ENCODE results near the gene BMAL2.

BMAL2 gene

GRCh38 chr12:27332714-27333402 lies at the start of gene BMAL2:
Gene BMAL2 (plus strand): TSS chr12:27332836. CDS start chr12:27333073, 237 bp downstream.
- in situ Hi-C loops (cut with MboI; ENCODE audit: low sequenced_read_pairs), result no loop called here

GRCh38 chr12:27284021-27284420 lies 48.6 kb upstream of the BMAL2 start:
- in situ Hi-C loops (cut with MboI; ENCODE audit: low sequenced_read_pairs), result no loop called here

GRCh38 chr12:27284751-27285150 lies 47.9 kb upstream of the BMAL2 start:
- in situ Hi-C loops (cut with MboI; ENCODE audit: low sequenced_read_pairs), result no loop called here

- in situ Hi-C loops (cut with MboI; ENCODE audit: low sequenced_read_pairs), result no loop called here
Measured at GRCh38 chr12:27285403-27285802, 47.2 kb upstream of the BMAL2 start.

GRCh38 chr12:27289414-27289813 lies 43.2 kb upstream of the BMAL2 start:
- in situ Hi-C loops (cut with MboI; ENCODE audit: low sequenced_read_pairs), result no loop called here

GRCh38 chr12:27290501-27291168 lies 42.0 kb upstream of the BMAL2 start:
- in situ Hi-C loops (cut with MboI; ENCODE audit: low sequenced_read_pairs), result no loop called here

GRCh38 chr12:27291862-27292261 lies 40.8 kb upstream of the BMAL2 start:
- in situ Hi-C loops (cut with MboI; ENCODE audit: low sequenced_read_pairs), result no loop called here

- in situ Hi-C loops (cut with MboI; ENCODE audit: low sequenced_read_pairs), result no loop called here
Measured at GRCh38 chr12:27292718-27293117, 39.9 kb upstream of the BMAL2 start.

GRCh38 chr12:27293463-27293862 lies 39.2 kb upstream of the BMAL2 start:
- in situ Hi-C loops (cut with MboI; ENCODE audit: low sequenced_read_pairs), result no loop called here

GRCh38 chr12:27296674-27297073 lies 36.0 kb upstream of the BMAL2 start:
- in situ Hi-C loops (cut with MboI; ENCODE audit: low sequenced_read_pairs), result no loop called here

GRCh38 chr12:27297566-27297965 lies 35.1 kb upstream of the BMAL2 start:
- in situ Hi-C loops (cut with MboI; ENCODE audit: low sequenced_read_pairs), result no loop called here

- in situ Hi-C loops (cut with MboI; ENCODE audit: low sequenced_read_pairs), result no loop called here
Measured at GRCh38 chr12:27299102-27299501, 33.5 kb upstream of the BMAL2 start.

- in situ Hi-C loops (cut with MboI; ENCODE audit: low sequenced_read_pairs), result no loop called here
Measured at GRCh38 chr12:27300226-27300625, 32.4 kb upstream of the BMAL2 start.

- in situ Hi-C loops (cut with MboI; ENCODE audit: low sequenced_read_pairs), result no loop called here
Measured at GRCh38 chr12:27303139-27304111, 29.2 kb upstream of the BMAL2 start.

- in situ Hi-C loops (cut with MboI; ENCODE audit: low sequenced_read_pairs), result no loop called here
Measured at GRCh38 chr12:27304856-27305255, 27.8 kb upstream of the BMAL2 start.

GRCh38 chr12:27305673-27306456 lies 26.8 kb upstream of the BMAL2 start:
- in situ Hi-C loops (cut with MboI; ENCODE audit: low sequenced_read_pairs), result no loop called here

GRCh38 chr12:27309293-27309994 lies 23.2 kb upstream of the BMAL2 start:
- in situ Hi-C loops (cut with MboI; ENCODE audit: low sequenced_read_pairs), result no loop called here

- in situ Hi-C loops (cut with MboI; ENCODE audit: low sequenced_read_pairs), result no loop called here
Measured at GRCh38 chr12:27309995-27310315, 22.7 kb upstream of the BMAL2 start.

GRCh38 chr12:27316947-27317346 lies 15.7 kb upstream of the BMAL2 start:
- in situ Hi-C loops (cut with MboI; ENCODE audit: low sequenced_read_pairs), result no loop called here

- in situ Hi-C loops (cut with MboI; ENCODE audit: low sequenced_read_pairs), result no loop called here
Measured at GRCh38 chr12:27319409-27319808, 13.2 kb upstream of the BMAL2 start.

Data from hTERT RPE-1 (cell line).